ENCODE measurements around the gene CTDSP1.

CTDSP1 gene

GRCh38 chr2:218429911-218430692 lies 30.4 kb downstream of the CTDSP1 start:
- no peak; the same call in 2 of the 3 replicates for ATAC-seq (ENCODE audit: low read depth)
- Histone ChIP-seq H3K9me3 (ENCODE audit: severe bottlenecking) (no peaks in the 10 kb centered on the region), H3K4me3 (ENCODE audit: severe bottlenecking) (no peak overlapping the region), H3K27me3 (ENCODE audit: insufficient read depth, poor library complexity, severe bottlenecking) (no peaks in the 10 kb centered on the region), H3K36me3 (ENCODE audit: low read depth) (no peaks in the 10 kb centered on the region), H3K27ac (ENCODE audit: poor library complexity, severe bottlenecking) (no peak overlapping the region), H3K4me1 (ENCODE audit: insufficient read depth, poor library complexity, severe bottlenecking) (no peaks in the 10 kb centered on the region)
- peak; percentile 6 for DNase-seq (ENCODE audit: low spot score)
- no peak for TF ChIP-seq CTCF (IDR thresholded peaks at IDR 0.05; ENCODE audit: poor library complexity, severe bottlenecking)

GRCh38 chr2:218430721-218431120 lies 31.1 kb downstream of the CTDSP1 start:
- peak; percentile 43 for DNase-seq (ENCODE audit: low spot score)
- no peaks in the 10 kb centered on the region for H3K9me3 ChIP-seq (ENCODE audit: severe bottlenecking)
- no peaks in the 10 kb centered on the region for H3K4me1 ChIP-seq (ENCODE audit: insufficient read depth, poor library complexity, severe bottlenecking)
- no peak overlapping the region for H3K27ac ChIP-seq (ENCODE audit: poor library complexity, severe bottlenecking)
- H3K27me3 ChIP-seq (ENCODE audit: insufficient read depth, poor library complexity, severe bottlenecking), result no peaks in the 10 kb centered on the region
- H3K36me3 ChIP-seq (ENCODE audit: low read depth), result no peaks in the 10 kb centered on the region
- no peak overlapping the region for H3K4me3 ChIP-seq (ENCODE audit: severe bottlenecking)
- TF ChIP-seq CTCF (IDR thresholded peaks at IDR 0.05; ENCODE audit: poor library complexity, severe bottlenecking), result no peak
- ATAC-seq (ENCODE audit: low read depth), result no peak

- Histone ChIP-seq H3K4me1 (ENCODE audit: insufficient read depth, poor library complexity, severe bottlenecking) (no peaks in the 10 kb centered on the region), H3K9me3 (ENCODE audit: severe bottlenecking) (no peaks in the 10 kb centered on the region), H3K36me3 (ENCODE audit: low read depth) (no peaks in the 10 kb centered on the region), H3K27me3 (ENCODE audit: insufficient read depth, poor library complexity, severe bottlenecking) (no peaks in the 10 kb centered on the region), H3K27ac (ENCODE audit: poor library complexity, severe bottlenecking) (no peak overlapping the region), H3K4me3 (ENCODE audit: severe bottlenecking) (no peak overlapping the region)
- ATAC-seq (ENCODE audit: low read depth), result no peak
- peak; percentile 24 for DNase-seq (ENCODE audit: low spot score)
- TF ChIP-seq CTCF (IDR thresholded peaks at IDR 0.05; ENCODE audit: poor library complexity, severe bottlenecking), result no peak
These were observed 32.2 kb downstream of the CTDSP1 start for GRCh38 chr2:218431878-218432277.

GRCh38 chr2:218432676-218433365 lies 33.2 kb downstream of the CTDSP1 start:
- Histone ChIP-seq H3K4me1 (ENCODE audit: insufficient read depth, poor library complexity, severe bottlenecking) (no peaks in the 10 kb centered on the region), H3K27ac (ENCODE audit: poor library complexity, severe bottlenecking) (no peak overlapping the region), H3K4me3 (ENCODE audit: severe bottlenecking) (no peak overlapping the region), H3K36me3 (ENCODE audit: low read depth) (no peaks in the 10 kb centered on the region), H3K9me3 (ENCODE audit: severe bottlenecking) (no peaks in the 10 kb centered on the region), H3K27me3 (ENCODE audit: insufficient read depth, poor library complexity, severe bottlenecking) (no peaks in the 10 kb centered on the region)
- no peak for TF ChIP-seq CTCF (IDR thresholded peaks at IDR 0.05; ENCODE audit: poor library complexity, severe bottlenecking)
- DNase-seq (ENCODE audit: low spot score) (peak; percentile 36), ATAC-seq (ENCODE audit: low read depth) (no peak)

GRCh38 chr2:218434456-218434855 lies 34.8 kb downstream of the CTDSP1 start:
- Histone ChIP-seq H3K27me3 (ENCODE audit: insufficient read depth, poor library complexity, severe bottlenecking) (no peaks in the 10 kb centered on the region), H3K36me3 (ENCODE audit: low read depth) (no peaks in the 10 kb centered on the region), H3K27ac (ENCODE audit: poor library complexity, severe bottlenecking) (no peak overlapping the region), H3K4me1 (ENCODE audit: insufficient read depth, poor library complexity, severe bottlenecking) (no peaks in the 10 kb centered on the region), H3K9me3 (ENCODE audit: severe bottlenecking) (no peaks in the 10 kb centered on the region), H3K4me3 (ENCODE audit: severe bottlenecking) (no peak overlapping the region)
- TF ChIP-seq CTCF (IDR thresholded peaks at IDR 0.05; ENCODE audit: poor library complexity, severe bottlenecking), result no peak
- ATAC-seq (ENCODE audit: low read depth), result no peak
- peak; percentile 17 for DNase-seq (ENCODE audit: low spot score)

Measured in RWPE2 (cell line).